ENCODE results near the gene PRKG2. TPM values are rescaled to one million over a fixed set of nuclear protein-coding genes. Genes with fewer than 3 reads are reported as not detected.

The PRKG2 gene
- total RNA-seq, 1 experiment from 2014 or later: 0.59 TPM

DNA sequence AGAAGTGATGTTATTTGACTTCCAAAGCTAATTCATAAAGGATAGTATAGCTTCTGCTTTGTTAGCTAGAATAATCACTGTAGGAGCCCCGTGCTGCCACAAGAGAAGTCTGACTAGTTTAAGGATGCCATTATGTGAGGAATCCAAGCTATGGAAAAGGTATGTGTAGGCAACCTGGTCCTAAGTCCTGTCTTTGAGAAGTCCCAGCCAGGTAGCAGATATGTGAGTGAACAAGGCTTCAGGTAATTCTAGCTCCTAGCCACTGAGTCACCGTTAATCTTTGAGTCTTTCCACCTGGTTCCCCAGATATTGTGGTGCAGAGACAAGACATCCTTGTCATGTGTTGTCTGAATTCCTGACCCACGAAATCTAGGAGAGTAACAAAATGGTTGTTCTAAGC lies 129.0 kb downstream of the PRKG2 start:
- no peak for DNase-seq (ENCODE audit: low read depth, low spot score)
- H3K4me3 ChIP-seq (ENCODE audit: low read depth in 2 of 2, low read length in 2 of 2): no peak overlapping the region
- no peak for ATAC-seq
- ChIA-PET CTCF (no interaction called here), POLR2A (no interaction called here)
- no peak overlapping the region for H3K27ac ChIP-seq (ENCODE audit: low read length)
- TF ChIP-seq, protein P1, sequence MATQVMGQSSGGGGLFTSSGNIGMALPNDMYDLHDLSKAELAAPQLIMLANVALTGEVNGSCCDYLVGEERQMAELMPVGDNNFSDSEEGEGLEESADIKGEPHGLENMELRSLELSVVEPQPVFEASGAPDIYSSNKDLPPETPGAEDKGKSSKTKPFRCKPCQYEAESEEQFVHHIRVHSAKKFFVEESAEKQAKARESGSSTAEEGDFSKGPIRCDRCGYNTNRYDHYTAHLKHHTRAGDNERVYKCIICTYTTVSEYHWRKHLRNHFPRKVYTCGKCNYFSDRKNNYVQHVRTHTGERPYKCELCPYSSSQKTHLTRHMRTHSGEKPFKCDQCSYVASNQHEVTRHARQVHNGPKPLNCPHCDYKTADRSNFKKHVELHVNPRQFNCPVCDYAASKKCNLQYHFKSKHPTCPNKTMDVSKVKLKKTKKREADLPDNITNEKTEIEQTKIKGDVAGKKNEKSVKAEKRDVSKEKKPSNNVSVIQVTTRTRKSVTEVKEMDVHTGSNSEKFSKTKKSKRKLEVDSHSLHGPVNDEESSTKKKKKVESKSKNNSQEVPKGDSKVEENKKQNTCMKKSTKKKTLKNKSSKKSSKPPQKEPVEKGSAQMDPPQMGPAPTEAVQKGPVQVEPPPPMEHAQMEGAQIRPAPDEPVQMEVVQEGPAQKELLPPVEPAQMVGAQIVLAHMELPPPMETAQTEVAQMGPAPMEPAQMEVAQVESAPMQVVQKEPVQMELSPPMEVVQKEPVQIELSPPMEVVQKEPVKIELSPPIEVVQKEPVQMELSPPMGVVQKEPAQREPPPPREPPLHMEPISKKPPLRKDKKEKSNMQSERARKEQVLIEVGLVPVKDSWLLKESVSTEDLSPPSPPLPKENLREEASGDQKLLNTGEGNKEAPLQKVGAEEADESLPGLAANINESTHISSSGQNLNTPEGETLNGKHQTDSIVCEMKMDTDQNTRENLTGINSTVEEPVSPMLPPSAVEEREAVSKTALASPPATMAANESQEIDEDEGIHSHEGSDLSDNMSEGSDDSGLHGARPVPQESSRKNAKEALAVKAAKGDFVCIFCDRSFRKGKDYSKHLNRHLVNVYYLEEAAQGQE (IDR thresholded peaks at IDR 0.05; ENCODE audit: insufficient read depth in 1 of 2, low read depth in 2 of 2, low read length in 1 of 2): no peak
- no peak for TF ChIP-seq TCF7L2 (IDR thresholded peaks at IDR 0.05; ENCODE audit: low read depth, low read length)
- TF ChIP-seq CTCF (IDR thresholded peaks at IDR 0.05): no peak
- TF ChIP-seq POLR2AphosphoS5 (IDR thresholded peaks at IDR 0.05; ENCODE audit: low read depth, low read length): no peak
- TF ChIP-seq SIN3A (IDR thresholded peaks at IDR 0.05; ENCODE audit: borderline replicate concordance, insufficient read depth, low read depth, low read length): no peak
- no TSS peak for BruUV-seq (replicated peaks)
- no peaks in the 10 kb centered on the region; the same call in 1 of the 2 replicates for H3K36me3 ChIP-seq (ENCODE audit: control insufficient read depth, insufficient read depth, low read length)
- no peaks in the 10 kb centered on the region for H3K27me3 ChIP-seq (ENCODE audit: control insufficient read depth, insufficient read depth, low read length)
- H3K4me1 ChIP-seq (ENCODE audit: control insufficient read depth, insufficient read depth, low read length): no peaks in the 10 kb centered on the region
- no peaks in the 10 kb centered on the region for H3K9me3 ChIP-seq (ENCODE audit: control insufficient read depth, insufficient read depth, low read depth, low read length)
- intact Hi-C loops (cut with micrococcal nuclease; ENCODE audit: unreplicated experiment) (no loop called here), in situ Hi-C loops (cut with HindIII; ENCODE audit: low pct_unique_long_range_greater_than_20kb, low sequenced_read_pairs) (no loop called here)

DNA sequence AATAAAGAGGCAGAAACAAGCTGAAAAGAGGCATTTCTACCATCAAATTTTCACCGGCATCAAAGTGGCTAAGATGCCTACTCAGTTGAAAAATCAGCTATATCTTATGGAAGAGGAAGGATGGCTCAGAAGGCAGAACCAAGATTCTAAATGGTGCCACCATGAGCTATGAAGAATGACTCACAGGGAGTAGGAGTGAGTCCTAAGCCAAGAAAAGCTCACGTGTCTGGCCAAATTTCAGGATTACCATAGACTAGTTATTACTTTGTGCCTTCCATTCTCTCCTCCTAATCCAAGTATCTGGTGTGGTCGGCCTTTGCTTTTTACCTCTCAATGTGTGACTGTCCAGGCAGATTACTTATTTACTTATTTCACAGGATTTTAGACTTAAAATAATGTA lies 129.7 kb downstream of the PRKG2 start:
- intact Hi-C loops (cut with micrococcal nuclease; ENCODE audit: unreplicated experiment): no loop called here
- BruUV-seq (replicated peaks): no TSS peak

More for the DNA sequence above, 129.7 kb downstream of the PRKG2 start:
- POLR2A ChIA-PET: interaction anchor here (0.6 kb wide), 1 partner anchor 627 kb away, joined by 3 read pairs; no protein-coding TSS in a partner anchor
- Histone ChIP-seq H3K27ac (ENCODE audit: low read length) (no peak overlapping the region), H3K27me3 (ENCODE audit: control insufficient read depth, insufficient read depth, low read length) (no peaks in the 10 kb centered on the region), H3K4me3 (ENCODE audit: low read depth in 2 of 2, low read length in 2 of 2) (no peak overlapping the region), H3K9me3 (ENCODE audit: control insufficient read depth, insufficient read depth, low read depth, low read length) (no peaks in the 10 kb centered on the region), H3K36me3 (ENCODE audit: control insufficient read depth, insufficient read depth, low read length) (no peaks in the 10 kb centered on the region; the same call in 1 of the 2 replicates), H3K4me1 (ENCODE audit: control insufficient read depth, insufficient read depth, low read length) (no peaks in the 10 kb centered on the region)
- in situ Hi-C loops (cut with HindIII; ENCODE audit: low pct_unique_long_range_greater_than_20kb, low sequenced_read_pairs): no loop called here
- CTCF ChIA-PET: no interaction called here
- no peak for ATAC-seq
- TF ChIP-seq TCF7L2 (IDR thresholded peaks at IDR 0.05; ENCODE audit: low read depth, low read length) (no peak), POLR2AphosphoS5 (IDR thresholded peaks at IDR 0.05; ENCODE audit: low read depth, low read length) (no peak), SIN3A (IDR thresholded peaks at IDR 0.05; ENCODE audit: borderline replicate concordance, insufficient read depth, low read depth, low read length) (no peak), CTCF (IDR thresholded peaks at IDR 0.05) (no peak)
- TF ChIP-seq, protein P1 (IDR thresholded peaks at IDR 0.05; ENCODE audit: insufficient read depth in 1 of 2, low read depth in 2 of 2, low read length in 1 of 2): no peak
- DNase-seq (ENCODE audit: low read depth, low spot score): no peak
